Measurements from ENCODE around the gene ZFR. TPM values are rescaled to one million over a fixed set of nuclear protein-coding genes. Genes with fewer than 3 reads are reported as not detected.

The ZFR gene
- total RNA-seq, 2 experiments from 2014 or later, result 58.8 to 61.0 TPM

DNA sequence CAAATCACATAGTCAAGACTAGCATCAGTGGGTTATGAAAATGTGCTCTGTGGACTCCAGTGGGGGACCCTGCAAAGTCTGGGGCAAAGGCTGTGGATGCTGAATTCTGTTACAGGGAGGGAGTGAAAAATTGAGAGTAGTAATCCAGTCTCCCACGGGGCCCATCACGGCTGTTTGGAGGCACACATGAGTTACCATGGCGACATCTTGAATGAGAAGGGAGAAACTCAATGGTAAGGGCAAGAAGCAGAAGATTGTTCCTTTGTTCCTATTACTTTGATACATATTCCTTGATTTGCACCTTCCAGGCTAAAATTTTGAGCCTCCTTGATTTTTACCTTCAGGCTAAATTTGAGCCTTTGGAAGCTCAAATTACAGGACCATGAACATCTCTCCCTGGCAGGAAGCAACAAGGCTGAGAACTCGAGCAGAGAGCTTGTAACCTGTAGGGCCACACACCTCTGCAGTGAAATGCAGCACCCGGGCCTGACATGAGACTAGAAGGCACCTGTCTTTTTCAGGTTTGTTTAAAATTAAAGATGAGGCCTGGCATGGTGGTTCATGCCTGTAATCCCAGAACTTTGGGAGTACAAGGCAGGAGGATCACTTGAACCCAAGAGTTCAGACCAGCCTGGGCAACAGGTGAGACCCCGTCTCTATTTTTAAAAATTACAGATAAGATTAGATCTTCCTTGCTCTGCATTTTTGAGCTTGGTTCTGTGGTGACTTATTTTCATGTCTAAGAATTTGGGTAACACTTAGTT is 31.0 kb upstream of the ZFR start:
- Mint-ChIP-seq H3K27me3 (no peaks in the 10 kb centered on the region), H3K9me3 (no peaks in the 10 kb centered on the region), H3K27ac (no peak overlapping the region), H3K4me1 (ENCODE audit: low read depth) (no peaks in the 10 kb centered on the region), H3K4me3 (no peak overlapping the region), H3K36me3 (ENCODE audit: low read depth) (no peaks in the 10 kb centered on the region)
- TF ChIP-seq, protein P1, sequence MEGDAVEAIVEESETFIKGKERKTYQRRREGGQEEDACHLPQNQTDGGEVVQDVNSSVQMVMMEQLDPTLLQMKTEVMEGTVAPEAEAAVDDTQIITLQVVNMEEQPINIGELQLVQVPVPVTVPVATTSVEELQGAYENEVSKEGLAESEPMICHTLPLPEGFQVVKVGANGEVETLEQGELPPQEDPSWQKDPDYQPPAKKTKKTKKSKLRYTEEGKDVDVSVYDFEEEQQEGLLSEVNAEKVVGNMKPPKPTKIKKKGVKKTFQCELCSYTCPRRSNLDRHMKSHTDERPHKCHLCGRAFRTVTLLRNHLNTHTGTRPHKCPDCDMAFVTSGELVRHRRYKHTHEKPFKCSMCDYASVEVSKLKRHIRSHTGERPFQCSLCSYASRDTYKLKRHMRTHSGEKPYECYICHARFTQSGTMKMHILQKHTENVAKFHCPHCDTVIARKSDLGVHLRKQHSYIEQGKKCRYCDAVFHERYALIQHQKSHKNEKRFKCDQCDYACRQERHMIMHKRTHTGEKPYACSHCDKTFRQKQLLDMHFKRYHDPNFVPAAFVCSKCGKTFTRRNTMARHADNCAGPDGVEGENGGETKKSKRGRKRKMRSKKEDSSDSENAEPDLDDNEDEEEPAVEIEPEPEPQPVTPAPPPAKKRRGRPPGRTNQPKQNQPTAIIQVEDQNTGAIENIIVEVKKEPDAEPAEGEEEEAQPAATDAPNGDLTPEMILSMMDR (IDR thresholded peaks at IDR 0.05), result no peak
- Histone ChIP-seq H3K4me1 (ENCODE audit: insufficient read depth, low read length) (no peaks in the 10 kb centered on the region), H3K27me3 (ENCODE audit: control insufficient read depth in 1 of 2, insufficient read depth in 2 of 2, low read length in 2 of 2) (no peaks in the 10 kb centered on the region), H3K27ac (ENCODE audit: low read depth in 1 of 2, low read length in 2 of 2) (no peak overlapping the region), H3K9me3 (ENCODE audit: control insufficient read depth in 1 of 2, insufficient read depth in 1 of 2, low read length in 2 of 2) (no peaks in the 10 kb centered on the region), H3K4me3 (ENCODE audit: low read length) (no peak overlapping the region), H3K36me3 (ENCODE audit: insufficient read depth, low read length) (no peaks in the 10 kb centered on the region)
- CTCF ChIA-PET, result interaction anchor here (0.7 to 0.9 kb wide), 3 partner anchors 7 to 1025 kb away, joined by 3 to 4 read pairs (median 3); no protein-coding TSS in a partner anchor
- DNase-seq (no peak), ATAC-seq (ENCODE audit: poor library complexity) (no peak)
- intact Hi-C loops (cut with DNase I, micrococcal nuclease), result no loop called here
- POLR2A ChIA-PET, result no interaction called here

- no peak for ATAC-seq (ENCODE audit: poor library complexity)
- H3K4me1 ChIP-seq (ENCODE audit: insufficient read depth, low read length), result no peaks in the 10 kb centered on the region
- no peak overlapping the region for H3K4me3 Mint-ChIP-seq
- no peak overlapping the region for H3K27ac ChIP-seq (ENCODE audit: low read depth in 1 of 2, low read length in 2 of 2)
- TF ChIP-seq, protein P1 (IDR thresholded peaks at IDR 0.05), result no peak
- ChIA-PET POLR2A (no interaction called here), CTCF (interaction anchor here (0.5 to 0.9 kb wide), 4 partner anchors 8 to 1024 kb away, joined by 3 to 4 read pairs (median 3); no protein-coding TSS in a partner anchor)
- H3K4me1 Mint-ChIP-seq (ENCODE audit: low read depth), result no peaks in the 10 kb centered on the region
- intact Hi-C loops (cut with DNase I, micrococcal nuclease), result no loop called here
- no peaks in the 10 kb centered on the region for H3K36me3 Mint-ChIP-seq (ENCODE audit: low read depth)
- no peaks in the 10 kb centered on the region for H3K36me3 ChIP-seq (ENCODE audit: insufficient read depth, low read length)
- H3K9me3 Mint-ChIP-seq, result no peaks in the 10 kb centered on the region
- H3K9me3 ChIP-seq (ENCODE audit: control insufficient read depth in 1 of 2, insufficient read depth in 1 of 2, low read length in 2 of 2), result no peaks in the 10 kb centered on the region
- H3K27me3 ChIP-seq (ENCODE audit: control insufficient read depth in 1 of 2, insufficient read depth in 2 of 2, low read length in 2 of 2), result no peaks in the 10 kb centered on the region
- H3K27ac Mint-ChIP-seq, result no peak overlapping the region
- no peak overlapping the region for H3K4me3 ChIP-seq (ENCODE audit: low read length)
- DNase-seq, result no peak
- H3K27me3 Mint-ChIP-seq, result no peaks in the 10 kb centered on the region
Observed at GRCh38 chr5:32474209-32474854, 29.8 kb upstream of the ZFR start.

DNA sequence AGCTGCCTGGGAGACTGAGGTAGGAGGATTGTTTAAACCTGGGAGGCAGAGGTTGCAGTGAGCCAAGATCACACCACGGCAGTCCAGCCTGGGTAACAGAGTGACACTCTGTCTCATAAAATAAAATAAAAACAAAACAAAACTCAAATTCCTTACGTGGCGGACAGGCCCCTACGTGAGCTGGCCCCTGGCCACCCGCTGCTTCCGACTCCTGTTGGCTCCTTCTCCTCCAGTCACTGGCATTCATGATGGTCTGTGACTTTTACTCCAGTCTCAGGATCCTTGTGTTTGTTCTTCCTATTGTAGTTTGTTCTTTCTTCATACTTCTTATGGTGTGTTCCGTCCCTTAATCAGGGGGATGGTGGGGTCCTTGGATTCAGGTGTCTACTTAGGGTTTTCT is 28.5 kb upstream of the ZFR start:
- no peaks in the 10 kb centered on the region for H3K9me3 ChIP-seq (ENCODE audit: control insufficient read depth in 1 of 2, insufficient read depth in 1 of 2, low read length in 2 of 2)
- Mint-ChIP-seq H3K27ac (no peak overlapping the region), H3K4me3 (no peak overlapping the region), H3K9me3 (no peaks in the 10 kb centered on the region), H3K36me3 (ENCODE audit: low read depth) (no peaks in the 10 kb centered on the region), H3K27me3 (no peaks in the 10 kb centered on the region), H3K4me1 (ENCODE audit: low read depth) (no peaks in the 10 kb centered on the region)
- ChIA-PET POLR2A (no interaction called here), CTCF (interaction anchor here (1.2 kb wide), 1 partner anchor 28 kb away, joined by 3 read pairs; no protein-coding TSS in a partner anchor)
- no peaks in the 10 kb centered on the region for H3K4me1 ChIP-seq (ENCODE audit: insufficient read depth, low read length)
- DNase-seq (no peak), ATAC-seq (ENCODE audit: poor library complexity) (no peak)
- TF ChIP-seq, protein P1 (IDR thresholded peaks at IDR 0.05), result no peak
- no peak overlapping the region for H3K4me3 ChIP-seq (ENCODE audit: low read length)
- H3K36me3 ChIP-seq (ENCODE audit: insufficient read depth, low read length), result no peaks in the 10 kb centered on the region
- intact Hi-C loops (cut with DNase I, micrococcal nuclease), result loop anchor here in 1 of 2 experiments (2.0 kb wide), 1 partner anchor 16 kb away; no protein-coding TSS in a partner anchor
- H3K27ac ChIP-seq (ENCODE audit: low read depth in 1 of 2, low read length in 2 of 2), result no peak overlapping the region
- H3K27me3 ChIP-seq (ENCODE audit: control insufficient read depth in 1 of 2, insufficient read depth in 2 of 2, low read length in 2 of 2), result no peaks in the 10 kb centered on the region

Measured in CD4-positive, alpha-beta T cell (primary cell).